ENCODE data around the gene RASD1. TPM values are rescaled to one million over a fixed set of nuclear protein-coding genes. Genes with fewer than 3 reads are reported as not detected.

The RASD1 gene
- total RNA-seq, 1 experiment from 2014 or later: 5.7 TPM

- Histone ChIP-seq H3K9ac (ENCODE audit: extremely low read depth, insufficient read length, low read length) (no peak overlapping the region), H3K79me1 (ENCODE audit: insufficient read depth, low read depth, low read length, poor library complexity, severe bottlenecking) (no peaks in the 10 kb centered on the region), H3K18ac (ENCODE audit: insufficient read length, low read depth, low read length) (no peak overlapping the region), H4K91ac (ENCODE audit: insufficient read length, low read depth, low read length) (no peak overlapping the region), H2BK20ac (ENCODE audit: low read depth, low read length, poor library complexity, severe bottlenecking) (no peak overlapping the region), H2BK5ac (ENCODE audit: insufficient read length, low read length) (no peak overlapping the region), H3K27me3 (ENCODE audit: insufficient read depth, low read length) (no peaks in the 10 kb centered on the region), H4K20me1 (ENCODE audit: control insufficient read depth, insufficient read depth, insufficient read length) (no peaks in the 10 kb centered on the region), H3T11ph (ENCODE audit: low read length) (no peak overlapping the region), H2AK5ac (ENCODE audit: insufficient read length, low read length) (no peak overlapping the region), H3K4me1 (ENCODE audit: insufficient read depth, low read length) (no peaks in the 10 kb centered on the region; the same call in 1 of the 2 replicates), H3K9me3 (ENCODE audit: control insufficient read depth, low read depth, low read length) (no peaks in the 10 kb centered on the region), H3K27ac (ENCODE audit: insufficient read length, low read depth, low read length) (no peak overlapping the region), H2AFZ (ENCODE audit: low read length) (no peak overlapping the region), H3K23me2 (ENCODE audit: insufficient read length, low read depth, low read length, poor library complexity, severe bottlenecking) (no peaks in the 10 kb centered on the region), H2BK12ac (ENCODE audit: insufficient read length, low read depth, low read length) (no peak overlapping the region), H2BK15ac (ENCODE audit: low read depth, low read length) (no peak overlapping the region), H4K8ac (replicated peaks; ENCODE audit: insufficient read length, low read depth, low read length) (no peak overlapping the region), H3K56ac (ENCODE audit: insufficient read length, low read depth, low read length) (no peak overlapping the region), H2BK120ac (ENCODE audit: low read depth, low read length, poor library complexity, severe bottlenecking) (no peak overlapping the region), H3K79me2 (ENCODE audit: insufficient read depth, low read length) (no peaks in the 10 kb centered on the region), H3K23ac (ENCODE audit: insufficient read length, low read depth, low read length) (no peak overlapping the region), H4K5ac (ENCODE audit: insufficient read length, low read depth, low read length) (no peak overlapping the region), H3K4me2 (ENCODE audit: insufficient read depth, insufficient read length, low read length) (no peak overlapping the region), H3K14ac (ENCODE audit: insufficient read depth, low read length) (no peak overlapping the region), H3K4ac (ENCODE audit: low read depth, low read length) (no peak overlapping the region)
- Mint-ChIP-seq H3K27ac (no peak overlapping the region), H3K27me3 (ENCODE audit: low read depth) (peaks cover 24% of the 10 kb centered on the region), H3K4me3 (no peak overlapping the region; a peak in 1 of 5 replicates), H3K9me3 (peaks cover 5 to 8% of the 10 kb centered on the region in 2 experiments; a peak in 3 of 5 replicates), H3K36me3 (ENCODE audit: insufficient read depth in 1 of 3, low read depth in 3 of 3) (peaks cover 0 to 4% (median 0%) of the 10 kb centered on the region in 3 experiments; a peak in 2 of 7 replicates), H3K4me1 (peaks cover 25 to 27% of the 10 kb centered on the region in 2 experiments)
- no peak for TF ChIP-seq CTCF (conservative IDR thresholded peaks at IDR 0.05)
- WGBS (ENCODE audit: extremely low coverage, insufficient read length, low lambda C conversion rate): no CpG with 5 or more reads among the region's 8 CpGs
- no peak for DNase-seq
These were observed 50.8 kb downstream of the RASD1 start for GRCh38 chr17:17445296-17445924.

Other genes with a start within 250 kb of the RASD1 start
- gene COPS3, start 215.1 kb downstream of the RASD1 start, total RNA-seq (2021): 103 and 113 TPM in 2 replicates
- gene NT5M, start 193.0 kb downstream of the RASD1 start, total RNA-seq (2021): 6.6 and 7.8 TPM in 2 replicates
- 19.6 and 20.0 TPM in 2 replicates for gene MED9, start 19.4 kb downstream of the RASD1 start, total RNA-seq (2021)
- 63.2 and 63.5 TPM in 2 replicates for gene PEMT, start 95.3 kb upstream of the RASD1 start, total RNA-seq (2021)
- gene RAI1, start 185.1 kb upstream of the RASD1 start, total RNA-seq (2021): 1.5 and 1.9 TPM in 2 replicates